Endothelial cell of umbilical vein (primary cell): ENCODE results near the gene ADCY3. TPM values are rescaled to one million over a fixed set of nuclear protein-coding genes. Genes with fewer than 3 reads are reported as not detected.

ENCODE experiments used
- BruUV-seq: library from RNA; stranded (reverse); fragments of 400-500 nt; replicated peaks from 2 replicates; lab custom pipeline; 2021; lab: Mats Ljungman, UMichigan
- CTCF ChIA-PET: fragments of 300-600, 350-600 bp; sonication (Branson Sonifier 250); formaldehyde crosslinking; loops from one replicate; lab custom pipeline; 2021; ENCODE audit warnings: antibody characterized with exemption, inconsistent platforms; lab: Charles Lee
- POLR2A ChIA-PET: fragments of 300-600, 350-600 bp; sonication (Branson Sonifier 250); formaldehyde crosslinking; loops from one replicate; lab custom pipeline; 2021; ENCODE audit warnings: antibody characterized with exemption, inconsistent platforms; lab: Charles Lee
- DNase-seq: peaks from one replicate; pipeline ENCODE4 v3.0.0-alpha.2; 2011; ENCODE audit warnings: low read depth, low spot score
- FAIRE-seq: peaks from 2 replicates; lab custom pipeline; 2011; peaks lifted over from hg19 to GRCh38; lab: Jason Lieb, UNC
- H2AFZ ChIP-seq: 2 replicates; pipeline ENCODE4 v1.6.0; 2012; ENCODE audit warnings: low read depth, low read length, control low read depth, inconsistent platforms
- H3K27ac ChIP-seq: 2 replicates; pipeline ENCODE4 v1.5.1; 2011; ENCODE audit warnings: low read depth, mild to moderate bottlenecking, control low read depth, low read length, moderate library complexity; ENCODE audit not compliant: insufficient read depth
- H3K27me3 ChIP-seq, 2 experiments: 2 replicates each; pipeline versions ENCODE4 v1.6.0 to v1.6.1; 2011; ENCODE audit warnings: low read length in 2 of 2, mixed read lengths in 1 of 2; ENCODE audit not compliant: control insufficient read depth in 2 of 2, insufficient read depth in 2 of 2
- H3K36me3 ChIP-seq, 2 experiments: 2 replicates in 1 of 2; 3 replicates in 1 of 2; pipeline ENCODE4 v1.5.1; 2011; ENCODE audit warnings: low read length in 2 of 2, mild to moderate bottlenecking in 1 of 2, moderate library complexity in 1 of 2; ENCODE audit not compliant: control insufficient read depth in 2 of 2, insufficient read depth in 2 of 2; ENCODE audit errors: extremely low read depth in 1 of 2
- H3K4me1 ChIP-seq: 3 replicates; pipeline ENCODE4 v1.5.1; 2011; ENCODE audit warnings: mild to moderate bottlenecking, low read length; ENCODE audit not compliant: control insufficient read depth, insufficient read depth; ENCODE audit errors: extremely low read depth
- H3K4me2 ChIP-seq: 2 replicates; pipeline ENCODE4 v1.6.1; 2011; ENCODE audit warnings: low read length, control low read depth, mixed read lengths; ENCODE audit not compliant: insufficient read depth
- H3K4me3 ChIP-seq, 3 experiments: fragments of 200-600 bp in 1 of 3; sonication (generic), shearing (Covaris generic) in 1 of 3; replicated peaks in 1 of 3; 2 replicates each; pipeline ENCODE4 v1.5.1; 2011 to 2016; ENCODE audit warnings: control low read depth in 3 of 3, low read length in 3 of 3, mild to moderate bottlenecking in 2 of 3, inconsistent platforms in 1 of 3, low read depth in 1 of 3, moderate library complexity in 1 of 3; ENCODE audit not compliant: insufficient read depth in 1 of 3
- H3K79me2 ChIP-seq: 2 replicates; pipeline ENCODE4 v1.6.0; 2012; ENCODE audit warnings: low read length, inconsistent platforms; ENCODE audit not compliant: control insufficient read depth, insufficient read depth
- H3K9ac ChIP-seq: replicated peaks from 2 replicates; pipeline ENCODE3; 2011; ENCODE audit warnings: low read length, control low read depth; ENCODE audit not compliant: insufficient read depth; ENCODE audit errors: extremely low read depth
- H3K9me1 ChIP-seq: replicated peaks from 3 replicates; pipeline ENCODE4 v1.6.0; 2011; ENCODE audit warnings: mild to moderate bottlenecking, low read length; ENCODE audit not compliant: control insufficient read depth, insufficient read depth; ENCODE audit errors: extremely low read depth
- H3K9me3 ChIP-seq: replicated peaks from 2 replicates; pipeline ENCODE4 v1.5.1; 2012; ENCODE audit warnings: low read length, inconsistent platforms; ENCODE audit not compliant: control insufficient read depth, insufficient read depth
- H4K20me1 ChIP-seq: replicated peaks from 2 replicates; pipeline ENCODE3; 2011; ENCODE audit warnings: mild to moderate bottlenecking, low read length; ENCODE audit not compliant: control insufficient read depth, insufficient read depth; ENCODE audit errors: extremely low read depth
- EZH2 ChIP-seq: IDR thresholded peaks from 2 replicates; pipeline ENCODE4 v1.6.1; 2012; ENCODE audit warnings: borderline replicate concordance, low read depth, mild to moderate bottlenecking, moderate library complexity, low read length, inconsistent platforms; ENCODE audit not compliant: severe bottlenecking
- FOS ChIP-seq: IDR thresholded peaks from 2 replicates; pipeline ENCODE4 v1.6.1; 2011; ENCODE audit warnings: mild to moderate bottlenecking, low read length, moderate library complexity, borderline replicate concordance; ENCODE audit not compliant: insufficient read depth
- GATA2 ChIP-seq: IDR thresholded peaks from 2 replicates; pipeline ENCODE4 v1.7.0; 2011; ENCODE audit warnings: low read depth, mild to moderate bottlenecking, moderate library complexity, mixed read lengths, low read length; ENCODE audit not compliant: insufficient read length, insufficient read depth
- JUN ChIP-seq: IDR thresholded peaks from 2 replicates; pipeline ENCODE4 v1.6.1; 2011; ENCODE audit warnings: borderline replicate concordance, low read depth; ENCODE audit not compliant: insufficient read length, insufficient read depth
- MYC ChIP-seq: IDR thresholded peaks from one replicate; pipeline ENCODE4 v1.6.1; 2011; ENCODE audit warnings: mild to moderate bottlenecking, low read depth, low read length
- POLR2A ChIP-seq: IDR thresholded peaks from 2 replicates; pipeline ENCODE4 v1.6.1; 2012; ENCODE audit warnings: low read depth, mild to moderate bottlenecking, control low read depth, low read length
- POLR2AphosphoS5 ChIP-seq: IDR thresholded peaks from 2 replicates; pipeline ENCODE4 v1.6.1; 2012; ENCODE audit warnings: low read depth, mild to moderate bottlenecking, control low read depth, low read length, moderate library complexity; ENCODE audit not compliant: insufficient read depth
- dilution Hi-C: fragments of 300-500 bp; cut with MboI; formaldehyde crosslinking; loops from one replicate; pipeline ENCODE4 v1.15.0; 2019; ENCODE audit warnings: low sequenced_read_pairs; ENCODE audit not compliant: extremely low pct_ligation_motif_present
- intact Hi-C: fragments of 100-400 bp; cut with micrococcal nuclease; formaldehyde crosslinking; loops from one replicate; pipeline ENCODE4 v1.10.0; 2022
- polyA plus RNA-seq, 4 experiments: library from polyadenylated mRNA; depleted of rRNA in 3 of 4; stranded (reverse) in 3 of 4; unstranded in 1 of 4; fragments of >200 nt; gene quantifications; 2 replicates each; pipeline versions ENCODE4 v1.2.1 to v1.2.3, GENCODE V29; 2011 to 2012; ENCODE audit warnings: missing spikeins in 1 of 4
- total RNA-seq: library from RNA; stranded (reverse); gene quantifications from 2 replicates; pipeline ENCODE4 v1.2.3, GENCODE V29; 2021
- TF ChIP-seq, protein P1 (sequence below): IDR thresholded peaks from 2 replicates; pipeline ENCODE4 v1.6.1; 2011; ENCODE audit not compliant: insufficient read depth, insufficient read length
- TF ChIP-seq, protein P2 (sequence below), 2 donors: IDR thresholded peaks; 1 replicate in 1 of 2; 2 replicates in 1 of 2; pipeline ENCODE4 v1.5.1; 2011; ENCODE audit warnings: low read length in 2 of 2, mild to moderate bottlenecking in 2 of 2, moderate library complexity in 2 of 2, control low read depth in 1 of 2, inconsistent platforms in 1 of 2, low read depth in 1 of 2; ENCODE audit not compliant: insufficient read depth in 1 of 2; ENCODE audit errors: extremely low read depth in 1 of 2

The ADCY3 gene
- total and polyA plus RNA-seq, 2 donors (not counting 3 experiments of a cell fraction or from before 2014, with no cell fraction given) = 54.0 to 61.3 TPM

DNA sequence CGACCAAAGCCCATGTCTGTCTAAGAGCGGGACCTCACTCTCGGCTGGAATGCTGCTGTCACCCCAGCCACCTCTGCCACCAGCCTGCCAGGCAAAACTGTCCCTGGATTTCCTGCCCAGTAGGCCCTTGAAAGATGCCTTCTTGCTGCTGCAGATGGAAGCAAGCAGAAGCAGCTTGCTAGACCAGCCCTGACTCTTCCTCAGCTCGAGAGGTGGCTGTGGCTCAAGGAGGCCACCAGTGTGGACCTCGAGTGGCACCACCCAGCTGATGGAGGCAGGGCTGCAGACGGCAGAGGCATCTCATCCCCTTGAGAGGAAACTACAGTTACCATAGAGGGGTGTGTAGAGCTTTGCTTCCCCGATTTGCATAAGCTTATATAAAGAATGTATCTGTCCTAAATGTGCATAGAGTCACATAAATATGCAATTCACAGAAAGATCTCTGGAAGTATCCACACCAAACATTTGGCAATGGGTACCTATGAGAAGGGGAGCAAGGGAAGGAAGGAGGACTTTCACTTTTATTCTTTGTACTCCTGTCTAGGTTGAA lies 20.6 kb downstream of the ADCY3 start:
- CTCF ChIA-PET = no interaction called here
- Histone ChIP-seq H3K9me3 (no peaks in the 10 kb centered on the region), H4K20me1 (no peaks in the 10 kb centered on the region), H3K27me3 (no peaks in the 10 kb centered on the region), H3K4me1 (no peaks in the 10 kb centered on the region), H2AFZ (no peak overlapping the region), H3K79me2 (no peaks in the 10 kb centered on the region), H3K36me3 (no peaks in the 10 kb centered on the region), H3K27ac (no peak overlapping the region), H3K4me3 (no peak overlapping the region), H3K9ac (no peak overlapping the region), H3K4me2 (no peak overlapping the region), H3K9me1 (no peaks in the 10 kb centered on the region)
- POLR2A ChIA-PET = no interaction called here
- DNase-seq (no peak), FAIRE-seq (no peak)
- no TSS peak for BruUV-seq
- dilution Hi-C loops (no loop called here), intact Hi-C loops (no loop called here)
- TF ChIP-seq, protein P1, sequence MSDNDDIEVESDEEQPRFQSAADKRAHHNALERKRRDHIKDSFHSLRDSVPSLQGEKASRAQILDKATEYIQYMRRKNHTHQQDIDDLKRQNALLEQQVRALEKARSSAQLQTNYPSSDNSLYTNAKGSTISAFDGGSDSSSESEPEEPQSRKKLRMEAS = no peak
- TF ChIP-seq MYC = no peak
- TF ChIP-seq GATA2 = no peak
- TF ChIP-seq POLR2A = no peak
- TF ChIP-seq JUN = no peak
- no peak for TF ChIP-seq FOS
- TF ChIP-seq POLR2AphosphoS5 = no peak
- TF ChIP-seq EZH2 = no peak
- TF ChIP-seq, protein P2, sequence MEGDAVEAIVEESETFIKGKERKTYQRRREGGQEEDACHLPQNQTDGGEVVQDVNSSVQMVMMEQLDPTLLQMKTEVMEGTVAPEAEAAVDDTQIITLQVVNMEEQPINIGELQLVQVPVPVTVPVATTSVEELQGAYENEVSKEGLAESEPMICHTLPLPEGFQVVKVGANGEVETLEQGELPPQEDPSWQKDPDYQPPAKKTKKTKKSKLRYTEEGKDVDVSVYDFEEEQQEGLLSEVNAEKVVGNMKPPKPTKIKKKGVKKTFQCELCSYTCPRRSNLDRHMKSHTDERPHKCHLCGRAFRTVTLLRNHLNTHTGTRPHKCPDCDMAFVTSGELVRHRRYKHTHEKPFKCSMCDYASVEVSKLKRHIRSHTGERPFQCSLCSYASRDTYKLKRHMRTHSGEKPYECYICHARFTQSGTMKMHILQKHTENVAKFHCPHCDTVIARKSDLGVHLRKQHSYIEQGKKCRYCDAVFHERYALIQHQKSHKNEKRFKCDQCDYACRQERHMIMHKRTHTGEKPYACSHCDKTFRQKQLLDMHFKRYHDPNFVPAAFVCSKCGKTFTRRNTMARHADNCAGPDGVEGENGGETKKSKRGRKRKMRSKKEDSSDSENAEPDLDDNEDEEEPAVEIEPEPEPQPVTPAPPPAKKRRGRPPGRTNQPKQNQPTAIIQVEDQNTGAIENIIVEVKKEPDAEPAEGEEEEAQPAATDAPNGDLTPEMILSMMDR (IDR thresholded peaks at IDR 0.05; ENCODE audit: extremely low read depth in 1 of 2, insufficient read depth in 1 of 2, low read depth in 1 of 2, low read length in 2 of 2) = no peak
